KOPT-K1 (cell line): ENCODE measurements around the gene RPLP2.
A peak's percentile ranks its signal among the peaks of the same experiment; 100 is the strongest.

ENCODE experiments used
- H3K27ac ChIP-seq: fragments of 200-600 bp; sonication (generic); 2 replicates; pipeline ENCODE4 v1.5.1; 2016; ENCODE audit warnings: antibody characterized with exemption, mild to moderate bottlenecking, low read depth, low read length; ENCODE audit not compliant: poor library complexity, severe bottlenecking
- H3K36me3 ChIP-seq: fragments of 200-600 bp; sonication (generic); 2 replicates; pipeline ENCODE4 v1.5.1; 2017; ENCODE audit warnings: antibody characterized with exemption, mild to moderate bottlenecking, low read length, moderate library complexity; ENCODE audit not compliant: insufficient read depth
- H3K9me3 ChIP-seq: fragments of 200-600 bp; sonication (generic); 2 replicates; pipeline ENCODE4 v1.5.1; 2017; ENCODE audit warnings: antibody characterized with exemption, low read length, mild to moderate bottlenecking; ENCODE audit not compliant: insufficient read depth, poor library complexity, severe bottlenecking

The RPLP2 gene

GRCh38 chr11:819943-820649 is 10.3 kb downstream of the RPLP2 start:
- H3K9me3 ChIP-seq: no peaks in the 10 kb centered on the region
- H3K27ac ChIP-seq: peak overlapping the region; percentile 70
- peaks cover 26% of the 10 kb centered on the region; the same call in 1 of the 2 replicates for H3K36me3 ChIP-seq

- H3K27ac ChIP-seq: peak overlapping the region; percentile 70
- peaks cover 25% of the 10 kb centered on the region; the same call in 1 of the 2 replicates for H3K36me3 ChIP-seq
- no peaks in the 10 kb centered on the region for H3K9me3 ChIP-seq
These were observed 11.1 kb downstream of the RPLP2 start for GRCh38 chr11:820655-821511.

GRCh38 chr11:821512-822371 is 12.0 kb downstream of the RPLP2 start:
- H3K36me3 ChIP-seq: peaks cover 20% of the 10 kb centered on the region; the same call in 1 of the 2 replicates
- no peak overlapping the region for H3K27ac ChIP-seq
- H3K9me3 ChIP-seq: no peaks in the 10 kb centered on the region

GRCh38 chr11:823441-824291 is 13.9 kb downstream of the RPLP2 start:
- peaks cover 20% of the 10 kb centered on the region; the same call in 1 of the 2 replicates for H3K36me3 ChIP-seq
- H3K9me3 ChIP-seq: no peaks in the 10 kb centered on the region
- no peak overlapping the region for H3K27ac ChIP-seq

GRCh38 chr11:824292-824880 is 14.6 kb downstream of the RPLP2 start:
- no peak overlapping the region for H3K27ac ChIP-seq
- peaks cover 20% of the 10 kb centered on the region; the same call in 1 of the 2 replicates for H3K36me3 ChIP-seq
- H3K9me3 ChIP-seq: no peaks in the 10 kb centered on the region

GRCh38 chr11:824942-825341 is 15.2 kb downstream of the RPLP2 start:
- H3K27ac ChIP-seq: no peak overlapping the region
- no peaks in the 10 kb centered on the region for H3K9me3 ChIP-seq
- H3K36me3 ChIP-seq: peaks cover 20% of the 10 kb centered on the region; the same call in 1 of the 2 replicates

GRCh38 chr11:825366-826226 is 15.8 kb downstream of the RPLP2 start:
- Histone ChIP-seq H3K27ac (no peak overlapping the region), H3K36me3 (peaks cover 20% of the 10 kb centered on the region; the same call in 1 of the 2 replicates), H3K9me3 (no peaks in the 10 kb centered on the region)

- Histone ChIP-seq H3K36me3 (peaks cover 20% of the 10 kb centered on the region; the same call in 1 of the 2 replicates), H3K27ac (no peak overlapping the region), H3K9me3 (no peaks in the 10 kb centered on the region)
These were observed 16.5 kb downstream of the RPLP2 start for GRCh38 chr11:826227-826621.

- Histone ChIP-seq H3K36me3 (peaks cover 20% of the 10 kb centered on the region; the same call in 1 of the 2 replicates), H3K9me3 (no peaks in the 10 kb centered on the region), H3K27ac (no peak overlapping the region)
These were observed 17.0 kb downstream of the RPLP2 start for GRCh38 chr11:826836-827145.

GRCh38 chr11:827146-827896 is 17.6 kb downstream of the RPLP2 start:
- Histone ChIP-seq H3K36me3 (peaks cover 20% of the 10 kb centered on the region; the same call in 1 of the 2 replicates), H3K9me3 (no peaks in the 10 kb centered on the region), H3K27ac (no peak overlapping the region)

- H3K36me3 ChIP-seq: peaks cover 20% of the 10 kb centered on the region; the same call in 1 of the 2 replicates
- H3K27ac ChIP-seq: no peak within 1 kb of the TSS
- no peaks in the 10 kb centered on the region for H3K9me3 ChIP-seq
These were observed 18.1 kb downstream of the RPLP2 start, which contains the start of gene CRACR2B for GRCh38 chr11:827897-828192. CRACR2B (plus strand) TSS chr11:827919; CDS start chr11:828608, 689 bp downstream.

GRCh38 chr11:828506-829175 is 18.9 kb downstream of the RPLP2 start:
- Histone ChIP-seq H3K36me3 (peaks cover 20% of the 10 kb centered on the region; the same call in 1 of the 2 replicates), H3K27ac (no peak overlapping the region), H3K9me3 (no peaks in the 10 kb centered on the region)
